Sigmoid colon (tissue), 7 donors: ENCODE results near the gene SLC25A14. TPM values are rescaled to one million over a fixed set of nuclear protein-coding genes. Genes with fewer than 3 reads are reported as not detected.

Experiments
- DNase-seq: peaks from one replicate; pipeline ENCODE4 v3.0.0-alpha.2; 2019
- H3K27ac ChIP-seq, 4 donors: fragments of 200-600 bp; sonication (generic); one replicate each; pipeline ENCODE4 v1.5.1; 2016 to 2019; ENCODE audit warnings: mild to moderate bottlenecking in 1 of 4
- H3K27me3 ChIP-seq, 3 donors: fragments of 200-600 bp; sonication (generic); one replicate each; pipeline ENCODE4 v1.5.1; 2019; ENCODE audit warnings: mild to moderate bottlenecking in 1 of 3
- H3K36me3 ChIP-seq, 4 donors: fragments of 200-600 bp; sonication (generic); one replicate each; pipeline ENCODE4 v1.5.1; 2016 to 2019
- H3K4me1 ChIP-seq, 4 donors: fragments of 200-600 bp; sonication (generic); one replicate each; pipeline ENCODE4 v1.5.1; 2017 to 2019
- H3K4me3 ChIP-seq, 4 donors: fragments of 200-600 bp; sonication (generic); one replicate each; pipeline ENCODE4 v1.5.1; 2017 to 2019; ENCODE audit warnings: mild to moderate bottlenecking in 2 of 4, moderate library complexity in 1 of 4
- H3K9me3 ChIP-seq, 4 donors: fragments of 200-600 bp in 3 of 4; sonication (generic) in 3 of 4; one replicate each; pipeline versions ENCODE4 v1.5.1 to v1.6.1; 2013 to 2019
- CTCF ChIP-seq, 4 experiments: fragments of 450-650 bp in 3 of 4; fragments of 200-600 bp in 1 of 4; IDR thresholded peaks; one replicate each; pipeline ENCODE4 v1.5.1; 2016 to 2019; ENCODE audit warnings: antibody characterized with exemption in 4 of 4, mild to moderate bottlenecking in 3 of 4, moderate library complexity in 2 of 4
- EP300 ChIP-seq, 4 donors: sonication (generic); formaldehyde crosslinking; IDR thresholded peaks; one replicate each; pipeline ENCODE4 v1.6.1; 2017; ENCODE audit warnings: antibody characterized with exemption in 4 of 4
- POLR2A ChIP-seq, 2 donors: fragments of 450-650 bp; IDR thresholded peaks; one replicate each; pipeline ENCODE4 v1.6.1; 2016; ENCODE audit warnings: antibody characterized with exemption in 2 of 2, mild to moderate bottlenecking in 2 of 2, moderate library complexity in 2 of 2
- POLR2AphosphoS5 ChIP-seq, 4 donors: sonication (generic); formaldehyde crosslinking; IDR thresholded peaks; one replicate each; pipeline ENCODE4 v1.6.1; 2017; ENCODE audit warnings: antibody characterized with exemption in 4 of 4
- WGBS, 2 donors: extraction: QIAGEN DNeasy Blood & Tissue Kit; methylation state at CpG; one replicate each; pipeline ENCODE4 v1.1.7; 2013; 5-methylcytosine and 5-hydroxymethylcytosine counted together
- intact Hi-C: fragments of 100-400 bp; cut with DNase I; formaldehyde crosslinking; loops from one replicate; pipeline ENCODE4 v1.15.1; 2023
- polyA plus RNA-seq, 3 donors: library from polyadenylated mRNA; stranded (reverse); fragments of 200-250 nt; gene quantifications; one replicate each; pipeline ENCODE4 v1.2.3, GENCODE V29; 2013
- total RNA-seq, 4 donors: library from RNA; depleted of rRNA; stranded (reverse); fragments of >200 nt; gene quantifications; one replicate each; pipeline ENCODE4 v1.1.0, GENCODE V29; 2016
- donor health status: healthy with polysubstance abuse.
- donor health status: Bipolar disorder and iron deficiency.
- donor health status: healthy.

SLC25A14 gene
- total and polyA plus RNA-seq, 7 donors: 4.4 to 16.8 (median 10.0) TPM

DNA sequence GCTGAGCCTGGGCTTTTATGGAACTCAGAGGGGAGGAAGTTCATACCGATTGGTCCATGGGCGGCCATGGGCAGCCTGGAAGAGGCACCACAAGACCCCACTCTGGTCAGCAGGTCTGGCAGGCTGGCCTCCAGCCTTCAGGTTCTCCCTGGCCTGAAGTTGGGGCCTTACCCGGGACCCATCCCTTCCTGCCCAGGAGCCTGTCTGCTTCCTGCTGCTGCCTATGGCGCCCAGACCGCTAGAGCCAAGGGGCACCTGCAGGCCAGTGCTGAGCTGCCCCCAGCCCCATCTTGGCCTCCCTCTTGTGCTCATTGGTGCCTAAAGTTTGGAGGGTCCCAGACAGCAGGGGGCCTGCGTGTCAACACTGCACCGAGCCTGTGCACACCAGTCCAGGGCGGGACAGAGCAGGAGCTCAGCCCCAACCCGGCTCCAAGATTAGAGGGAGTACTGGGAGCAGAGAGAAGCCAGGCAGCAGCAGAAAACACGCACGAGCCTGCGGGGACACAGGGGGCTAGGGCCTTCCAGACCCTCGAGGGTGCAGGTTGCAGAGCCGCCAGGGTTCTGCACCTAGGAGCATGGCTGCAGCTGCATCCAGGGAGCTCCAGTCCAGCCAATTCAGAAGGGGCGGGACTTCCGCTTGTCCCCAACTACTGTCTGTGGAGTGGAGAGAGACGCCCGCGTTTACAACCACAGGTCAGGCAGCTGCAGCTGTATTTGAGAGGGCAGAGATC is 40.3 kb upstream of the SLC25A14 start:
- Histone ChIP-seq H3K27ac (no peak overlapping the region), H3K4me1 (no peaks in the 10 kb centered on the region), H3K9me3 (no peaks in the 10 kb centered on the region), H3K27me3 (no peaks in the 10 kb centered on the region), H3K36me3 (no peaks in the 10 kb centered on the region), H3K4me3 (no peak overlapping the region)
- no peak for DNase-seq
- TF ChIP-seq CTCF (IDR thresholded peaks at IDR 0.05) (no peak), POLR2AphosphoS5 (IDR thresholded peaks at IDR 0.05) (no peak), EP300 (IDR thresholded peaks at IDR 0.05) (no peak), POLR2A (IDR thresholded peaks at IDR 0.05) (no peak)
- WGBS, 2 donors: 33 to 77% methylated on average over 19 of the region's 19 CpGs
- intact Hi-C loops: no loop called here

- 18 to 70% methylated on average over 2 of the region's 2 CpGs for WGBS, 2 donors
- Histone ChIP-seq H3K4me3 (no peak overlapping the region), H3K36me3 (no peaks in the 10 kb centered on the region), H3K4me1 (no peaks in the 10 kb centered on the region), H3K27ac (no peak overlapping the region), H3K27me3 (no peaks in the 10 kb centered on the region), H3K9me3 (no peaks in the 10 kb centered on the region)
- DNase-seq: no peak
- no peak for TF ChIP-seq POLR2AphosphoS5 (IDR thresholded peaks at IDR 0.05)
- no peak for TF ChIP-seq POLR2A (IDR thresholded peaks at IDR 0.05)
- TF ChIP-seq EP300 (IDR thresholded peaks at IDR 0.05): no peak
- no peak for TF ChIP-seq CTCF (IDR thresholded peaks at IDR 0.05)
- intact Hi-C loops: no loop called here
Observed at GRCh38 chrX:130300010-130300282, 39.8 kb upstream of the SLC25A14 start.

- 94 to 98% methylated on average over 1 of the region's 1 CpG for WGBS, 2 donors
- intact Hi-C loops: no loop called here
- Histone ChIP-seq H3K27me3 (no peaks in the 10 kb centered on the region), H3K4me1 (no peaks in the 10 kb centered on the region), H3K4me3 (no peak overlapping the region), H3K9me3 (no peaks in the 10 kb centered on the region), H3K27ac (no peak overlapping the region), H3K36me3 (no peaks in the 10 kb centered on the region)
- no peak for DNase-seq
- TF ChIP-seq POLR2AphosphoS5 (IDR thresholded peaks at IDR 0.05) (no peak), POLR2A (IDR thresholded peaks at IDR 0.05) (no peak), CTCF (IDR thresholded peaks at IDR 0.05) (no peak), EP300 (IDR thresholded peaks at IDR 0.05) (no peak)
Observed at GRCh38 chrX:130301405-130301804, 38.3 kb upstream of the SLC25A14 start.

DNA sequence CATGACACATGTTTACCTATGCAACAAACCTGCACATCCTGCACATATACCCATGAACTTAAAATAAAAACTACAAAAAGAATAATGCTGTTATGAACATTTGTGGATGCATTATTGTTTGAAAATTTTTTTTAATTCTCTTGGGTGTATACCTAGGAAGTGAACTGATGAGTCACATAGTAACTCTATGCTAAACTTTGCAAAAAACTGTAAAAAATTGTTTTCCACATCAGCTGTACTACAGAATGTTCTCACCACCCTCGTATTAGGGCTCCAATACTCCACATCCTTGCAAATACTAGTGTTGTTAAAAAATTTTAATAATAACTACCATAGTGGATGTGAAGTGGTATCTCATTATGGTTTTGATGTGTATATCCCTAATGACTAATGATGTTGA is 37.7 kb upstream of the SLC25A14 start:
- no peak for DNase-seq
- H3K27ac ChIP-seq: no peak overlapping the region
- H3K4me3 ChIP-seq: no peak overlapping the region
- intact Hi-C loops: no loop called here
- no peaks in the 10 kb centered on the region for H3K9me3 ChIP-seq
- no peaks in the 10 kb centered on the region for H3K36me3 ChIP-seq
- 82 to 87% methylated on average over 1 of the region's 1 CpG for WGBS, 2 donors
- no peaks in the 10 kb centered on the region for H3K27me3 ChIP-seq
- TF ChIP-seq POLR2A (IDR thresholded peaks at IDR 0.05) (no peak), POLR2AphosphoS5 (IDR thresholded peaks at IDR 0.05) (no peak), EP300 (IDR thresholded peaks at IDR 0.05) (no peak), CTCF (IDR thresholded peaks at IDR 0.05) (no peak)
- H3K4me1 ChIP-seq: no peaks in the 10 kb centered on the region
